GM12875 (cell line): ENCODE measurements around the gene ANO2.

ENCODE experiments used
- H3K4me3 ChIP-seq: one replicate; pipeline ENCODE4 v1.5.1; 2011; ENCODE audit warnings: low read depth, low read length, control low read depth
- TF ChIP-seq, protein P1 (sequence below): IDR thresholded peaks from 2 replicates; pipeline ENCODE4 v1.5.1; 2011; ENCODE audit warnings: low read depth, mild to moderate bottlenecking, control low read depth, inconsistent platforms, low read length, moderate library complexity, borderline replicate concordance; ENCODE audit not compliant: insufficient read depth

The ANO2 gene

DNA sequence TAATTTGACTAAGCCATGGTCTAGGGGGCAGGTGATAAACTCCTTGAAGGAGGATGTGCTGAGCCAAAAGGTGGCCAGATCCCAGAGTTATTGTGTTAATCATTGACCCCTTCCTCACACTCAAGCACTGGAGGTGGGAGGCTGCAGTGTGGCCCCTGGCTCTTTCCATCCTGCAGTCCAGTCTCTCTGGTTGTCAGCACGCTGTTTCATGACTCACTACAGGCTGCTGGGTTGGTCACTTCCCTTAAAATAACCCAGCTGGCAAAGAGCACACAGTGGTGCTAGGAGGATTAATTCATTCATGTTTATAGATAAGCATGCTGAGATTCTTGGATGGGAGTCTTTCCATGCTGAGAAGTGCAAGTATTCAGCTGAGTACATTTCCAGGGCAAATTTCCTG, 228.9 kb downstream of the ANO2 start:
- no peak overlapping the region for H3K4me3 ChIP-seq
- TF ChIP-seq, protein P1, sequence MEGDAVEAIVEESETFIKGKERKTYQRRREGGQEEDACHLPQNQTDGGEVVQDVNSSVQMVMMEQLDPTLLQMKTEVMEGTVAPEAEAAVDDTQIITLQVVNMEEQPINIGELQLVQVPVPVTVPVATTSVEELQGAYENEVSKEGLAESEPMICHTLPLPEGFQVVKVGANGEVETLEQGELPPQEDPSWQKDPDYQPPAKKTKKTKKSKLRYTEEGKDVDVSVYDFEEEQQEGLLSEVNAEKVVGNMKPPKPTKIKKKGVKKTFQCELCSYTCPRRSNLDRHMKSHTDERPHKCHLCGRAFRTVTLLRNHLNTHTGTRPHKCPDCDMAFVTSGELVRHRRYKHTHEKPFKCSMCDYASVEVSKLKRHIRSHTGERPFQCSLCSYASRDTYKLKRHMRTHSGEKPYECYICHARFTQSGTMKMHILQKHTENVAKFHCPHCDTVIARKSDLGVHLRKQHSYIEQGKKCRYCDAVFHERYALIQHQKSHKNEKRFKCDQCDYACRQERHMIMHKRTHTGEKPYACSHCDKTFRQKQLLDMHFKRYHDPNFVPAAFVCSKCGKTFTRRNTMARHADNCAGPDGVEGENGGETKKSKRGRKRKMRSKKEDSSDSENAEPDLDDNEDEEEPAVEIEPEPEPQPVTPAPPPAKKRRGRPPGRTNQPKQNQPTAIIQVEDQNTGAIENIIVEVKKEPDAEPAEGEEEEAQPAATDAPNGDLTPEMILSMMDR = no peak

DNA sequence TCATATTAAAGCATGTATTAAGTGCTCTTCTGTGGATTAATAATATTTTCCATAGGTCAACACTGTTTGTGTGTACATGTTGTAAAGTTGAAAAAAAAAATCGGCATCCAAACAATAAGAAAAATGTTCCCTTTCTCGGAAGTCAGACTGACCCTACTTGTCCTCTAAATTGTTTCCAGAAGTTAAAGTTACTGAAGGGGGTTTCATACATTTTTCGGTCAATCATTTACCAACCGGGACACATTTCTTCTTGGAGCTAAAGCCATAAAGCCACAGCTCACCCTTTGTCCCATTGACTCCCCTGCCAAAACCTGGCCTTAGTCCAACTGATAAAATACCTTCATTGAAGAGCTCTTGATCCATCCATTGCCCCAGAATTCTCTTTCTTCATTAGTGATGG, 230.0 kb downstream of the ANO2 start:
- H3K4me3 ChIP-seq = no peak overlapping the region
- TF ChIP-seq, protein P1 = no peak

DNA sequence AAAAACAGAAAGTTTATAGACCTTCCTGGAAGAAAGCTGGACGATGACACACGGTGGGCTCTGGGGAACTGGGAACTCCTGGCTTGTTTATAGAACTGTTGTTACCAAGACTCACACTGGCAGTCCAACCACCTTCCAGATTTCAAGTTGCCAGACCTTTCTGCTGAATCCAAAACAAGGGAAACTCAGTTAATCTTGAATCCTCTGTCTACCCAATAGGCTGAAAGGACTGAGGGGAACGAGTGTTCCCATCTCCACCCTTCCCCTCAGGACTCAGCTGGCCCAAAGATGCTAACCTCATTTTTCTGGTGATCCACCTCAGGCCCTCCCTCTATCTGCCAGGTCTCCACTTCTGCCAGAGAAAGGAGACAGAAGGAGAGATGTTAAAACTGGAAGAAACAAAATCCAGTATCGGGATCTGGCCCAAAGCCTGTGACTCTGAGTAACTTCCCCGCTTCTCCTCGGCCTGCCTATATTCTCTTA, 231.4 kb downstream of the ANO2 start:
- TF ChIP-seq, protein P1 = no peak
- no peak overlapping the region for H3K4me3 ChIP-seq

DNA sequence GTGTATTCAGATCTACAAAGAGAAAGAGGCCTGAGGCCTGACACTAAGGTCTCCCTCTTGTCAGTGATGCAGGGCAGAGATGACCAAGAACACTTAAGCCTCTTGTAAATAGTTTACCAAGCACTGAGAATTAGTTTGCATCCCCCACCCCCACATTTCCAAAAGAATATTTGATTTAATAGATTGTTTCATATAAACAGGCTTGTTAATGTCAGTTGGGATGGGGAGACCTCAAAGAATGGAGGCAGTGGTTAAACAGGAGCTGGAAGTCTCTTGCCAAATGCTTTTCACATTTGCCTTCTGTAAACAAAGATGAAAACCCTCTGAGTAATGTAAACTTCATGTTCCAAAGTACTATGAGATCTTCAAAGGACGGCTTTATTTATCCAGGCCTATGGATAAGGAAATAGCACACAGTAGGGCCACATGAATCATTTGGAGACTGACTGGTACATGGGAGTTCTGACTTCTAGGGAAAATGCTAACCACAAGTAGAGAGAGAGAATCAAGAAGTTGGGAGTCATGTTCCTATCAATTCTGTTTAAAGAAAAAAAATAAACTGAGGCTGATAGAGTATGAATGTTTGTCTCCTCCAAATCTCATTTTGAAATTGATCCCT, 234.7 kb downstream of the ANO2 start:
- no peak overlapping the region for H3K4me3 ChIP-seq
- TF ChIP-seq, protein P1 = no peak

DNA sequence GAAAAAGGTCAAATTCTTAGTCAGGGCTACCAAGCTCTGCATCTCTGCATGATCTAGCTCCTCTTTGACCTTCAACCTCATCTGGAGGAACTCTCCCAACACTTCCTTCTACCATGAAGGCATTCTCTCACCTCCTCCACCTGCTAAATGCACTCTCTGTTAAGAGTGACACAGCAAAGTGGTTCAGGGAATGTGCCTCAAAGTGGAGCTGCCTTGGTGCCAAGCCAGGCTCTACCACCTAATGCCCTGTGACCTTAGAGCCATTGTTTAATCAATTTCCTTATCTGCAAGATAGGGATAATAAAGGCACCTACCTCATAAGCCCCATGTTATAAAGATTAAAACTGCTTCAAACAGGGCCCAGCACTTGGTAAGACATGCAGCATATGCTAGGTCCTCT, 236.7 kb downstream of the ANO2 start:
- H3K4me3 ChIP-seq = no peak overlapping the region
- TF ChIP-seq, protein P1 = no peak

DNA sequence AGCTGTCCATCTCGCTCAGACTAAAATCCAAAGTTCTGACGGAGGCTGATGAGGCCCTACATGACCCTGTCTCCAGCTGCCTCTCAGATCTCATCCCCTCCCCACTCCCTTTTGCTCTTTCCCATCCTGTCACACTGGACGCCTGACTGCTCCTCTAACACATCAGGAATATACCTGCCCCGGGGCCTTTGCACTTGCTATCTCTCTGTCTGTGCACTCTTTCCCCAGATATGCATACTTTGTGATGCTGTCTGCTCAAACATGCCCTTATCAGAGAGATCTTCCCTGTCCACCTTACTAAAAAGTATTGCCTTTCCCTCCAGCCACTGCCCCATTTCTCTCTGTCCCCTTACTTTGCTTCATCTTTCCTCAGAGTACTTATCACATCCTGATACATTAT, 238.8 kb downstream of the ANO2 start:
- TF ChIP-seq, protein P1 = no peak
- H3K4me3 ChIP-seq = no peak overlapping the region

DNA sequence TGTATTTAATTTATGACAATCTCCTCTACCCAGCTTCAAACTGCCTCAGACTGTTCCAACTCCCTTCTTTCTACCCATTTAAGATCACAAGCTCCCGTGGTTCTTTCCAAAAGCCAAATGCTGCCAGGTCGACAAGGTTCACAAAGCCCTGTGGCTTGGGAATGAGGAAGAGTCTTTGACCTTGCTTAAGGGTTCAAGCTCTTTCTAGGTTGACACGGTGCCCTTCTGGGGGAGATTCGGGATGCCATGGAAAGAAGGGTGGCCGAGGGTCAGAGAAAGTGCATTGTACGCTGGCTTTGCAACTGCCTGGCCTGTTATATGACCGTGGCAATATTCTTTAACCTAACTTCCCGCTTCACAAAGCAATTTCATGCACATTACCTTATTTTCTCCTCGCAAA, 239.3 kb downstream of the ANO2 start:
- H3K4me3 ChIP-seq = no peak overlapping the region
- TF ChIP-seq, protein P1 = no peak
